ENCODE data around the gene DHRSX.

DHRSX gene

DNA sequence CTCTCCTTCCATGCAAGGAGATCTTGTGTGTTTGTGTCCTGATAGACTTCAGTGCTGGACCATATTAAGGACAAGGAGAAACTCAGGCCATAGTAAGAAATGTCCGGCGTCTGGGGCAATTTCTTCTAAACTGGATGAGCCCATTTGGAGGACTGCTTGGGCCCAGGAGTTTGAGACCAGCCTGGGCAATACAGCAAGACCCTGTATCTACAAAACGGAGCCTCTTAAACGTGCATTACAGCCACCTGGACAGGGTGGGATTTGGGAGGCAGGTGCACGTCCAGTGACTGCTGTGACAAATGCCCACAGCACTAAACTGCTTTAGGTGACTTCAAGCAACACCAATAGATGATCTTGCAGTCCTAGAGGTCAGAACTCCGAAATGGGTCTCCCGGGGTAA, 311.9 kb downstream of the DHRSX start:
- no peak for DNase-seq (ENCODE audit: low read depth, low spot score)
- no peaks in the 10 kb centered on the region for H3K36me3 ChIP-seq (ENCODE audit: insufficient read depth, insufficient read length, low read length)
- peaks cover 28% of the 10 kb centered on the region for H3K9me3 ChIP-seq (ENCODE audit: insufficient read depth, low read length)
- TF ChIP-seq ZNF274 (IDR thresholded peaks at IDR 0.05; ENCODE audit: low read depth, low read length), result no peak
- peak overlapping the region; percentile 26 for H3K4me3 ChIP-seq (ENCODE audit: insufficient read length, low read depth)
- no peaks in the 10 kb centered on the region for H3K4me1 ChIP-seq (ENCODE audit: insufficient read depth, insufficient read length)
- no peaks in the 10 kb centered on the region for H3K27me3 ChIP-seq (ENCODE audit: insufficient read depth, insufficient read length)
- H3K9ac ChIP-seq (ENCODE audit: insufficient read length, low read depth), result peak overlapping the region; percentile 57

DNA sequence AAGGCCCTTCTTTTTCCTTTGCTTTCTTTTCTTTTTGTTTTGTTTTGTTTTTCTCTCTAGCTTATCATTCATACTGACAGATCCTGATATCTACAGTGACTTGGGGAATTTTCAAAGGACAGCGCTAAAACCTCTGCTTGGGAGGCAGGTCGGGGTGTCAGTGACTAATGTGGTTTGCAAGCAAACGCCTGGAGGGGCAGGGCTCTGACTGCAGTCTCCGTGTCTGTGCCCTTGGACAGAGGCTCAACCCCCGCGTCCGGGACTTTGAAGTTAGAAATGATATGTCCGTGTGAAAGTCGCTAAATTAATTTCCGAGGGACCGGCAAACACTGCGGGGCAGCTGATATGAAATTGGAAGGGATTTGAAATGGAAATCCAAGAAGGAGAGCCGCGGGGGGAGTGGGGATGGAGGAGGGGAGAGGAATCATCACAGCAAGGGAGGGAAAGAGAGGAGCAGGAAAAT, 312.4 kb downstream of the DHRSX start:
- TF ChIP-seq SUZ12 (IDR thresholded peaks at IDR 0.05; ENCODE audit: extremely low read depth, insufficient read depth, insufficient read length) (no peak), YY1 (IDR thresholded peaks at IDR 0.05; ENCODE audit: insufficient read depth, insufficient read length) (no peak), ZNF274 (IDR thresholded peaks at IDR 0.05; ENCODE audit: low read depth, low read length) (no peak)
- Histone ChIP-seq H3K4me3 (ENCODE audit: insufficient read length, low read depth) (peak overlapping the region; percentile 26), H3K9me3 (ENCODE audit: insufficient read depth, low read length) (peaks cover 33% of the 10 kb centered on the region), H3K36me3 (ENCODE audit: insufficient read depth, insufficient read length, low read length) (no peaks in the 10 kb centered on the region), H3K9ac (ENCODE audit: insufficient read length, low read depth) (peak overlapping the region; percentile 57), H3K4me1 (ENCODE audit: insufficient read depth, insufficient read length) (peaks cover 3% of the 10 kb centered on the region), H3K27me3 (ENCODE audit: insufficient read depth, insufficient read length) (no peaks in the 10 kb centered on the region)
- no peak for DNase-seq (ENCODE audit: low read depth, low spot score)

DNA sequence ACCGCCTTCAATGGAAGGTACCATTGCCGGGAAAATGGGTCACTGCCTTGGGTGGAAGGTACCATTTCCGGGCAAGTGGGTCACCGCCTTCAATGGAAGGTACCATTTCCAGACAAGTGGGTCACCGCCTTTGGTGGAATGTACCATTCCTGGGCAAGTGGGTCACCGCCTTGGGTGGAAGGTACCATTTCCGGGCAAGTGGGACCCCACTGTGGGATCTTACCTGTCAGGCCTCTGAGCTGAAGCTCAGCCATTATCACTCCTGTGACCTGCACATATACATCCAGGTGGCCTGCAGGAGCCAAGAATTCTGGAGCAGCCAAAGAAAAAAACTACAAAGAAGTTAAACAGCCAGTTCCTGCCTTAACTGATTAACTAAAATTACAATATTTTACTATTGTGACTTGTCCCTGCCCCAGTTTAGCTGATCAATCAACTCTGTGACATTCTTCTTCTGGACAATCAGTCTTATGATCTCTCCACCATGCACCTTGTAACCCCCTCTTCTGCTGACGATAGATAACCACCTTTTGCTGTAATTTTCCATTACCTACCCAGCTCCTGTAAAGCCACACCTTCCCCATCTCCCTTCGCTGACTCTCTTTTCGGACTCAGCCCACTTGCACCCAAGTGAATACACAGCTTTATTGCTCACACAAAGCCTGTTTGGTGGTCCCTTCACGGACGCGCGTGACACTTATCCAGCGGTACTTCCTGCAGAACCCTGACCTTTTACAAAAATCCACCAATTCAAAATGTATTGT, 313.2 kb downstream of the DHRSX start:
- DNase-seq (ENCODE audit: low read depth, low spot score), result no peak
- TF ChIP-seq YY1 (IDR thresholded peaks at IDR 0.05; ENCODE audit: insufficient read depth, insufficient read length), result no peak
- no peak for TF ChIP-seq ZNF274 (IDR thresholded peaks at IDR 0.05; ENCODE audit: low read depth, low read length)
- TF ChIP-seq SUZ12 (IDR thresholded peaks at IDR 0.05; ENCODE audit: extremely low read depth, insufficient read depth, insufficient read length), result no peak
- H3K9me3 ChIP-seq (ENCODE audit: insufficient read depth, low read length), result peaks cover 35% of the 10 kb centered on the region
- H3K27me3 ChIP-seq (ENCODE audit: insufficient read depth, insufficient read length), result no peaks in the 10 kb centered on the region
- H3K4me1 ChIP-seq (ENCODE audit: insufficient read depth, insufficient read length), result peaks cover 5% of the 10 kb centered on the region
- no peak overlapping the region for H3K4me3 ChIP-seq (ENCODE audit: insufficient read length, low read depth)
- no peaks in the 10 kb centered on the region for H3K36me3 ChIP-seq (ENCODE audit: insufficient read depth, insufficient read length, low read length)
- H3K9ac ChIP-seq (ENCODE audit: insufficient read length, low read depth), result peak overlapping the region; percentile 57

DNA sequence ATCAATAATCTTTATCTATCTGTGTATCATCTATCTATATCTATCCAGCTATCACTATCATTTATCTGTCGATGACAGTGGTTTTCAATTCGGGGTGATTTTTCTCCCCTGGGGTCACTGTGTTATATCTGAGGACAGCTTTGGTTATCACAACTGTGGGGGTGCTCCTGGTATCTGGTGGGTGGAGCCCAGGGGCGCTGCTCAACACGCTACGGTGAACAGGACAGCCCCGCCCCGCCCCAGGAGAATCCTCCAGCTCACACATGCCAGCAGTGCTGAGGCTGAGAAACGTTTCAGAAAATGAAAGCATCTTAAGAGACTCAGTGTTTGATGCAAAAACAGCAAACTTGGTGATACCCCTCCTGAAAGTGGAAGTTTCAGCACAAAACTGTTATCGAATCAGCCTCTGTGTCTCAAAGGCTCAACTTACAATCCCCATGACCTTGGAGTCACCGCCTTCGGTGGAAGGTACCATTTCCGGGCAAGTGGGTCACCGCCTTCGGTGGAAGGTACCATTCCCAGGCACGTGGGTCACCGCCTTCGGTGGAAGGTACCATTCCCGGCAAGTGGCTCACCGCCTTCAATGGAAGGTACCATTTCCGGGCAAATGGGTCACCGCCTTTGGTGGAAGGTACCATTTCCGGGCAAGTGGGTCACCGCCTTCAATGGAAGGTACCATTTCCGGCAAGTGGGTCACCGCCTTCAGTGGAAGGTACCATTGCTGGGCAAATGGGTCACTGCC, 315.3 kb downstream of the DHRSX start:
- H3K9ac ChIP-seq (ENCODE audit: insufficient read length, low read depth), result no peak overlapping the region
- no peak for TF ChIP-seq ZNF274 (IDR thresholded peaks at IDR 0.05; ENCODE audit: low read depth, low read length)
- no peak for TF ChIP-seq SUZ12 (IDR thresholded peaks at IDR 0.05; ENCODE audit: extremely low read depth, insufficient read depth, insufficient read length)
- no peak for TF ChIP-seq YY1 (IDR thresholded peaks at IDR 0.05; ENCODE audit: insufficient read depth, insufficient read length)
- H3K36me3 ChIP-seq (ENCODE audit: insufficient read depth, insufficient read length, low read length), result no peaks in the 10 kb centered on the region
- no peak overlapping the region for H3K4me3 ChIP-seq (ENCODE audit: insufficient read length, low read depth)
- H3K27me3 ChIP-seq (ENCODE audit: insufficient read depth, insufficient read length), result no peaks in the 10 kb centered on the region
- DNase-seq (ENCODE audit: low read depth, low spot score), result no peak
- H3K9me3 ChIP-seq (ENCODE audit: insufficient read depth, low read length), result peaks cover 35% of the 10 kb centered on the region
- H3K4me1 ChIP-seq (ENCODE audit: insufficient read depth, insufficient read length), result peaks cover 5% of the 10 kb centered on the region

DNA sequence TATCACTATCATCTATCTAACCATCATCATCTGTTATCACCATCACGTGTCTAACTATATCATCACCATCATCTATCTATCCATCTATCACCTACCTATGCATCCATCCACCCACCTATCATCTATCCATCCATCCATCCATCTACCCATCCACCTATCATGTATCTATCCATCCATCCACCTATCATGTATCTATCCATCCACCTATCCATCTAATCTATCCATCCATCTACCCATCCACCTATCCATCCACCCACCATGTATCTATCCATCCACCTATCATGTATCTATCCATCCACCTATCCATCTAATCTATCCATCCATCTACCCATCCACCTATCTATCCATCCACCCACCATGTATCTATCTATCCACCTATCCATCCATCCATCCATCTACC, 316.7 kb downstream of the DHRSX start:
- H3K9me3 ChIP-seq (ENCODE audit: insufficient read depth, low read length), result peaks cover 35% of the 10 kb centered on the region
- H3K27me3 ChIP-seq (ENCODE audit: insufficient read depth, insufficient read length), result no peaks in the 10 kb centered on the region
- H3K9ac ChIP-seq (ENCODE audit: insufficient read length, low read depth), result no peak overlapping the region
- no peaks in the 10 kb centered on the region for H3K36me3 ChIP-seq (ENCODE audit: insufficient read depth, insufficient read length, low read length)
- no peak for TF ChIP-seq ZNF274 (IDR thresholded peaks at IDR 0.05; ENCODE audit: low read depth, low read length)
- TF ChIP-seq SUZ12 (IDR thresholded peaks at IDR 0.05; ENCODE audit: extremely low read depth, insufficient read depth, insufficient read length), result no peak
- TF ChIP-seq YY1 (IDR thresholded peaks at IDR 0.05; ENCODE audit: insufficient read depth, insufficient read length), result no peak
- peaks cover 10% of the 10 kb centered on the region for H3K4me1 ChIP-seq (ENCODE audit: insufficient read depth, insufficient read length)
- H3K4me3 ChIP-seq (ENCODE audit: insufficient read length, low read depth), result no peak overlapping the region
- no peak for DNase-seq (ENCODE audit: low read depth, low spot score)

DNA sequence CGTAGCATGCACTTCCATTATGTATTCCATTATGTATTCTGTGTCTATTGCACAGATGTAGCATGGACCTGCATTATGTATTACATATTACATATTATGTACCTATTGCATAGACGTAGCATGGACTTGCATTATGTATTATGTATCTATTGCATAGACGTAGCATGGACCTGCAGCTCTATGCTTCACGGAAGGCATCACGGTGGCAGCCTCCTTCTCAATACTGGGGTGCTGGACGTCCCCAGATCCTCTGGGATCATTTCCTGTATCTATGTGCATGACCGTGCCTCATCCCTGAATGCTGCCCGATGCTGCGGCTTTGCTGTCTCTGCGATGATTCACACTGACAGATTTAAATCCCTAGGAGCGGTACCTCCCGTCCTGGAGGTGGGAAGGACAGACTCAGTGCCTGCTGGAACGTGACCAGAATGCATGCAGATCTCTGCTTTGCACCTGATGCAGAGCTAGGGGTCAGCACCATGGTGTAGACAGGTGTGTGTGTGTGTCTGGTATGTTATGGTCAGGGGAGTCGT, 317.5 kb downstream of the DHRSX start:
- TF ChIP-seq YY1 (IDR thresholded peaks at IDR 0.05; ENCODE audit: insufficient read depth, insufficient read length) (no peak), SUZ12 (IDR thresholded peaks at IDR 0.05; ENCODE audit: extremely low read depth, insufficient read depth, insufficient read length) (no peak), ZNF274 (IDR thresholded peaks at IDR 0.05; ENCODE audit: low read depth, low read length) (no peak)
- H3K9me3 ChIP-seq (ENCODE audit: insufficient read depth, low read length), result peaks cover 35% of the 10 kb centered on the region
- H3K4me3 ChIP-seq (ENCODE audit: insufficient read length, low read depth), result no peak overlapping the region
- DNase-seq (ENCODE audit: low read depth, low spot score), result no peak
- peaks cover 10% of the 10 kb centered on the region for H3K4me1 ChIP-seq (ENCODE audit: insufficient read depth, insufficient read length)
- peak overlapping the region; percentile 4 for H3K9ac ChIP-seq (ENCODE audit: insufficient read length, low read depth)
- H3K36me3 ChIP-seq (ENCODE audit: insufficient read depth, insufficient read length, low read length), result no peaks in the 10 kb centered on the region
- H3K27me3 ChIP-seq (ENCODE audit: insufficient read depth, insufficient read length), result no peaks in the 10 kb centered on the region

DNA sequence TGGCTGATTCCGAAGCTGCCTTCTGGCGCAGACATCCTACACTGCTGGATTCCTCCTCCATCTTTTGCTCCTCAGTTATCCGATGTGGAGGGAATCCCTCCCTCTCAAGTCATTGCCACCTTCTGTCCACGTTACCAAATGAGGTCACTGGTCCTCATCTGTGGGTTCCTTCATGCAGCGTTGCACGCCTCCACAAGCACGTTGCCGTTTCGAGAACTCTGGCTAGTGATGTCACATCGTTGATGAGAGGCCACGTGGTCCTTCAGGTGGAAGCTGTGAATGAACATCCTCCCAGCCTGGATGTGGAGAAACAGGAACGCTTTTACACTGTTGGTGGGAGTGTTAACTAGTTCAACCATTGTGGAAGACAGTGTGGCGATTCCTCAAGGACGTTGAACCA, 323.2 kb downstream of the DHRSX start:
- no peak overlapping the region for H3K4me3 ChIP-seq (ENCODE audit: insufficient read length, low read depth)
- DNase-seq (ENCODE audit: low read depth, low spot score), result no peak
- no peaks in the 10 kb centered on the region; the same call in 1 of the 2 replicates for H3K9me3 ChIP-seq (ENCODE audit: insufficient read depth, low read length)
- no peak for TF ChIP-seq ZNF274 (IDR thresholded peaks at IDR 0.05; ENCODE audit: low read depth, low read length)
- TF ChIP-seq YY1 (IDR thresholded peaks at IDR 0.05; ENCODE audit: insufficient read depth, insufficient read length), result no peak
- no peak for TF ChIP-seq SUZ12 (IDR thresholded peaks at IDR 0.05; ENCODE audit: extremely low read depth, insufficient read depth, insufficient read length)
- H3K36me3 ChIP-seq (ENCODE audit: insufficient read depth, insufficient read length, low read length), result no peaks in the 10 kb centered on the region
- H3K27me3 ChIP-seq (ENCODE audit: insufficient read depth, insufficient read length), result no peaks in the 10 kb centered on the region
- peaks cover 8% of the 10 kb centered on the region for H3K4me1 ChIP-seq (ENCODE audit: insufficient read depth, insufficient read length)
- no peak overlapping the region for H3K9ac ChIP-seq (ENCODE audit: insufficient read length, low read depth)
